OCI-LY7 (cell line): ENCODE data around the gene ABCG4. TPM values are rescaled to one million over a fixed set of nuclear protein-coding genes. Genes with fewer than 3 reads are reported as not detected.

Source experiments
- total RNA-seq, 2 experiments: library from RNA; depleted of rRNA in 1 of 2; stranded (reverse); fragments of >200 nt in 1 of 2; shearing (Covaris generic) in 1 of 2; gene quantifications; 2 replicates each; pipeline ENCODE4 v1.2.3, GENCODE V29; 2014 to 2022

The ABCG4 gene
- total RNA-seq, 2 experiments from 2014 or later = not detected

Other genes starting within 250 kb of the ABCG4 start
- gene BCL9L, start 223.1 kb upstream of the ABCG4 start, total RNA-seq (2014; rRNA removed; shearing (Covaris generic)) = 3.7 and 6.4 TPM in 2 replicates
- 14.8 and 16.6 TPM in 2 replicates for gene BCL9L, start 223.1 kb upstream of the ABCG4 start, total RNA-seq (2022)
- gene UPK2, start 192.8 kb upstream of the ABCG4 start, total RNA-seq (2014; rRNA removed; shearing (Covaris generic)) = 0.28 TPM in 1 of 2 replicates, not detected in the other
- gene UPK2, start 192.8 kb upstream of the ABCG4 start, total RNA-seq (2022) = 0.34 TPM in 1 of 2 replicates, not detected in the other
- gene FOXR1, start 177.3 kb upstream of the ABCG4 start, total RNA-seq (2014; rRNA removed; shearing (Covaris generic)) = not detected in 2 replicates
- not detected in 2 replicates for gene FOXR1, start 177.3 kb upstream of the ABCG4 start, total RNA-seq (2022)
- gene CENATAC, start 150.9 kb upstream of the ABCG4 start, total RNA-seq (2014; rRNA removed; shearing (Covaris generic)) = 47.7 and 49.7 TPM in 2 replicates
- gene CENATAC, start 150.9 kb upstream of the ABCG4 start, total RNA-seq (2022) = 48.1 and 60.6 TPM in 2 replicates
- gene RPS25, start 130.7 kb upstream of the ABCG4 start, total RNA-seq (2014; rRNA removed; shearing (Covaris generic)) = 1,395 and 1,541 TPM in 2 replicates
- gene RPS25, start 130.7 kb upstream of the ABCG4 start, total RNA-seq (2022) = 1,648 and 1,680 TPM in 2 replicates
- 49.3 and 64.3 TPM in 2 replicates for gene TRAPPC4, start 130.3 kb upstream of the ABCG4 start, total RNA-seq (2014; rRNA removed; shearing (Covaris generic))
- gene TRAPPC4, start 130.3 kb upstream of the ABCG4 start, total RNA-seq (2022) = 58.0 and 58.5 TPM in 2 replicates
- 14.5 and 14.8 TPM in 2 replicates for gene SLC37A4, start 118.2 kb upstream of the ABCG4 start, total RNA-seq (2014; rRNA removed; shearing (Covaris generic))
- 16.6 and 20.5 TPM in 2 replicates for gene SLC37A4, start 118.2 kb upstream of the ABCG4 start, total RNA-seq (2022)
- 86.6 and 97.6 TPM in 2 replicates for gene HYOU1, start 91.8 kb upstream of the ABCG4 start, total RNA-seq (2014; rRNA removed; shearing (Covaris generic))
- 112 and 117 TPM in 2 replicates for gene HYOU1, start 91.8 kb upstream of the ABCG4 start, total RNA-seq (2022)
- gene VPS11, start 81.2 kb upstream of the ABCG4 start, total RNA-seq (2014; rRNA removed; shearing (Covaris generic)) = 32.2 and 46.1 TPM in 2 replicates
- 23.3 and 25.7 TPM in 2 replicates for gene VPS11, start 81.2 kb upstream of the ABCG4 start, total RNA-seq (2022)
- 12.1 and 12.2 TPM in 2 replicates for gene HMBS, start 64.2 kb upstream of the ABCG4 start, total RNA-seq (2014; rRNA removed; shearing (Covaris generic))
- gene HMBS, start 64.2 kb upstream of the ABCG4 start, total RNA-seq (2022) = 49.6 and 50.0 TPM in 2 replicates
- 31.7 and 35.8 TPM in 2 replicates for gene DPAGT1, start 47.2 kb upstream of the ABCG4 start, total RNA-seq (2014; rRNA removed; shearing (Covaris generic))
- 72.4 and 83.4 TPM in 2 replicates for gene DPAGT1, start 47.2 kb upstream of the ABCG4 start, total RNA-seq (2022)
- gene C2CD2L, start 41.7 kb upstream of the ABCG4 start, total RNA-seq (2014; rRNA removed; shearing (Covaris generic)) = 6.5 and 10.6 TPM in 2 replicates
- 19.0 and 19.9 TPM in 2 replicates for gene C2CD2L, start 41.7 kb upstream of the ABCG4 start, total RNA-seq (2022)
- 18.2 and 27.7 TPM in 2 replicates for gene HINFP, start 27.5 kb upstream of the ABCG4 start, total RNA-seq (2014; rRNA removed; shearing (Covaris generic))
- gene HINFP, start 27.5 kb upstream of the ABCG4 start, total RNA-seq (2022) = 29.6 and 30.8 TPM in 2 replicates
- 2.1 and 2.8 TPM in 2 replicates for gene NLRX1, start 19.7 kb downstream of the ABCG4 start, total RNA-seq (2014; rRNA removed; shearing (Covaris generic))
- 8.8 and 10.6 TPM in 2 replicates for gene NLRX1, start 19.7 kb downstream of the ABCG4 start, total RNA-seq (2022)
- not detected in 2 replicates for gene NHERF4, start 36.4 kb downstream of the ABCG4 start, total RNA-seq (2014; rRNA removed; shearing (Covaris generic))
- gene NHERF4, start 36.4 kb downstream of the ABCG4 start, total RNA-seq (2022) = not detected in 2 replicates
- gene CBL, start 57.3 kb downstream of the ABCG4 start, total RNA-seq (2014; rRNA removed; shearing (Covaris generic)) = 19.1 and 19.2 TPM in 2 replicates
- 58.9 and 59.1 TPM in 2 replicates for gene CBL, start 57.3 kb downstream of the ABCG4 start, total RNA-seq (2022)
- 0.69 and 2.6 TPM in 2 replicates for gene MCAM, start 168.1 kb downstream of the ABCG4 start, total RNA-seq (2014; rRNA removed; shearing (Covaris generic))
- gene MCAM, start 168.1 kb downstream of the ABCG4 start, total RNA-seq (2022) = 1.3 and 3.2 TPM in 2 replicates
- gene RNF26, start 185.5 kb downstream of the ABCG4 start, total RNA-seq (2014; rRNA removed; shearing (Covaris generic)) = 11.7 and 13.9 TPM in 2 replicates
- gene RNF26, start 185.5 kb downstream of the ABCG4 start, total RNA-seq (2022) = 52.5 and 56.2 TPM in 2 replicates
- not detected in 2 replicates for gene C1QTNF5, start 191.8 kb downstream of the ABCG4 start, total RNA-seq (2014; rRNA removed; shearing (Covaris generic))
- not detected in 2 replicates for gene C1QTNF5, start 191.8 kb downstream of the ABCG4 start, total RNA-seq (2022)
- not detected in 2 replicates for gene MFRP, start 197.7 kb downstream of the ABCG4 start, total RNA-seq (2014; rRNA removed; shearing (Covaris generic))
- gene MFRP, start 197.7 kb downstream of the ABCG4 start, total RNA-seq (2022) = not detected in 2 replicates
- 4.3 and 10.6 TPM in 2 replicates for gene USP2, start 232.6 kb downstream of the ABCG4 start, total RNA-seq (2014; rRNA removed; shearing (Covaris generic))
- gene USP2, start 232.6 kb downstream of the ABCG4 start, total RNA-seq (2022) = 20.6 and 24.5 TPM in 2 replicates